ENCODE data around the gene PRR11. TPM values are rescaled to one million over a fixed set of nuclear protein-coding genes. Genes with fewer than 3 reads are reported as not detected.
"Not testable (repeated sequence)": the region's sequence is repeated elsewhere in the genome, so short reads cannot be mapped to it uniquely, and the experiment has no call there.

PRR11 gene
- total RNA-seq, 3 donors from 2014 or later, result 1.8 to 2.3 (median 1.8) TPM

DNA sequence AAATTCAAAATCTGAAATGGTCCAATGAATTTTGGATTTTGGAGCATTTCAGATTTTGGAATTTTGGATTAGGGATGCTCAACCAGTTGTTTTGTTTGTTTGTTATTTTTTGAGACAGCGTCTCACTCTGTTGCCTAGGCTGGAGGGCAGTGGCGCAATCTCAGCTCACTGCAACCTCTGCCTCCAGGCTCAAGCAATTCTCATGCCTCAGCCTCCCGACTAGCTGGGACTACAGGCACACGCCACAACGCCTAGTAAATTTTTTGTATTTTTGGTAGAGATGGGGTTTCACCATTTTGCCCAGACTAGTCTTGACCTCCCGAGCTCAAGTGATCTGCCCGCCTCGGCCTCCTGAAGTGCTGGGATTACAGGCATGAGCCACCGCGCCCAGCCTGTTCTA, 17.2 kb upstream of the PRR11 start:
- DNase-seq; H3K36me3 Mint-ChIP-seq (ENCODE audit: insufficient read depth); ATAC-seq; H3K4me3 Mint-ChIP-seq; H3K27me3 Mint-ChIP-seq (ENCODE audit: low read depth); H3K9me3 Mint-ChIP-seq; H3K4me1 Mint-ChIP-seq (ENCODE audit: low read depth): not testable (repeated sequence)

DNA sequence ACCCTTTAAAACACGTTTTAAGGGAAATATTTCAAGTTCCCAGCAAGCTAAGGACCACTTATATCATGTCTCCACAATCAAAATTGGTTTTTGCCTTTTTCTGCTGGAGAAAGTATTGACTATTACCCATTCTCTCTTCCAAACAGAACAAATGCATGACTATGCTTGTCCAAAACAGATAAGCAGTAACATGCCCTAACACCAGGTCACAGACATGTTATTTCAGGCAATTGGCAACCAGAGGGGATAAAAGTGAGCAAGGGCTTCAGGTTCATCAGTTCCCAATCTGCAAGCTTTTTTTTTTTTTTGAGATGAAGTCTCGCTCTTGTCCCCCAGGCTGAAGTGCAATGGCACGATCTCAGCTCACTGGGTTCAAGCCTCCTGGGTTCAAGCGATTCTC, 15.6 kb upstream of the PRR11 start:
- no peaks in the 10 kb centered on the region for H3K27me3 Mint-ChIP-seq (ENCODE audit: low read depth)

DNA sequence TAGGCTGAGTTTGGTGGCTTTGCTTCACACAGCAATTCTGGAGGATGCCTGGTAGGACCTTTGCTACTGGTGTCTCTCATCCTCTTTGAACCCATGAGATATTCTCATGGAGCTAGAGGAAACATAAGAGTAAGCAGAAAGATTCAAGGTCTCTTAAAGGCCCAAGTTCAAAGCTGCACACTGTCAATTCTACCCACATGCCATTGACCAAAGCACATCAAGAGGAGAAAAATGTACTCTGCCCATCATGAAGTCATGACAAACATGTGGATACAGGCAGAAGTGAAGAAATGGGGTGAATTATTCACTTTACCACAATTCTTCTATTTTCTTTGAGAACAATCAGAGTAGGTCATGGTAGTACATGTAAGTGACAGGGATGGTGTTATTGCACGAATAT, 13.7 kb upstream of the PRR11 start:
- Mint-ChIP-seq H3K9me3 (no peaks in the 10 kb centered on the region), H3K27me3 (ENCODE audit: low read depth) (no peaks in the 10 kb centered on the region), H3K4me3 (no peak overlapping the region), H3K36me3 (ENCODE audit: insufficient read depth) (peaks cover 10% of the 10 kb centered on the region), H3K4me1 (ENCODE audit: low read depth) (peaks cover 5% of the 10 kb centered on the region)
- DNase-seq (no peak), ATAC-seq (no peak)

More for the DNA sequence above, 15.6 kb upstream of the PRR11 start:
- ATAC-seq, result no peak
- Mint-ChIP-seq H3K36me3 (ENCODE audit: insufficient read depth) (peaks cover 7% of the 10 kb centered on the region), H3K9me3 (no peaks in the 10 kb centered on the region), H3K4me1 (ENCODE audit: low read depth) (no peaks in the 10 kb centered on the region), H3K4me3 (no peak overlapping the region)
- DNase-seq, result no peak

DNA sequence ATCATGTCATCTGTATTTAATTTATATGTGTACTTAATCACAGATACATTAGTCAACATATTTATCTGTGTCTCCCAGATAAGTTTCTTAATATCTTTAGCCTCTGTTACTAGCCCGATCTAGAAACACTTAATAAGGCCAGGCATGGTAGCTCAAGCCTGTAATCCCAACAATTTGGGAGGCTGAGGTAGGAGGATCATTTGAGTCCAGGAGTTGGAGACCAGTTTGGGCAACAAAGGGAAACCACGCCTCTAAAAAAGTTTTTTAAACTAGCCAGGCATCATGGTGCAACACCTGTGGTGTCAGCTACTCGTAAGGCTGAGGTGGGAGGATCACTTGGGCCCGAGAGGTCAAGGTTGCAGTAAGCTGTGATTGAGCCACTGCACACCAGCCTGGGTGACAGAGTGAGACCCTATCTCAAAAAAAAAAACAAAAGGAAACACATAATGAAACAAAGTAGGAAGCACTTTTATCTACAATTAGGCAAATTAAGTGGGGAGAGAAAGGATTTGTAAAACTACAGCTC, 9.9 kb upstream of the PRR11 start:
- no peak for DNase-seq
- Mint-ChIP-seq H3K27me3 (ENCODE audit: low read depth) (no peaks in the 10 kb centered on the region), H3K4me1 (ENCODE audit: low read depth) (peaks cover 19% of the 10 kb centered on the region), H3K9me3 (no peaks in the 10 kb centered on the region), H3K36me3 (ENCODE audit: insufficient read depth) (peaks cover 10% of the 10 kb centered on the region), H3K4me3 (no peak overlapping the region)
- no peak for ATAC-seq

DNA sequence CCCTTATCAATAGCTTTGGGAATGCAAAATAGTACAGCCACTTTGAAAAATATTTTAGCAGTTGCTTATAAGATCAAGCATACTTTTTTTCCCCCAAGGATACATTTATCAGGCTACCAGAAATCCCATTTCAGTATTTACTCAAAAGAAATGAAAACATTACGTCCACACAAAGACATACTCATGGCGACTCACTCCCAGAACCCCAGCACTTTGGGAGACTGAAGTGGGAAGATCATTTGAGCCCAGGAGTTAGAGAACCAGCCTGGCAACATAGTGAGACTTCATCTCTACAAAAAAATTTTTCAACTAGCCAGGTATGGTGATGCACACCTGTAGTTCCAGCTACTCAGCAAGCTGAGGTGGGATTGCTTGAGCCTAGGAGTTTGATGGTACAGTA, 6.5 kb upstream of the PRR11 start:
- ATAC-seq (no peak), DNase-seq (no peak)
- H3K27me3 Mint-ChIP-seq (ENCODE audit: low read depth), result no peaks in the 10 kb centered on the region
- peaks cover 44% of the 10 kb centered on the region for H3K4me1 Mint-ChIP-seq (ENCODE audit: low read depth)
- no peak overlapping the region for H3K4me3 Mint-ChIP-seq
- peaks cover 9% of the 10 kb centered on the region for H3K36me3 Mint-ChIP-seq (ENCODE audit: insufficient read depth)
- no peaks in the 10 kb centered on the region for H3K9me3 Mint-ChIP-seq

DNA sequence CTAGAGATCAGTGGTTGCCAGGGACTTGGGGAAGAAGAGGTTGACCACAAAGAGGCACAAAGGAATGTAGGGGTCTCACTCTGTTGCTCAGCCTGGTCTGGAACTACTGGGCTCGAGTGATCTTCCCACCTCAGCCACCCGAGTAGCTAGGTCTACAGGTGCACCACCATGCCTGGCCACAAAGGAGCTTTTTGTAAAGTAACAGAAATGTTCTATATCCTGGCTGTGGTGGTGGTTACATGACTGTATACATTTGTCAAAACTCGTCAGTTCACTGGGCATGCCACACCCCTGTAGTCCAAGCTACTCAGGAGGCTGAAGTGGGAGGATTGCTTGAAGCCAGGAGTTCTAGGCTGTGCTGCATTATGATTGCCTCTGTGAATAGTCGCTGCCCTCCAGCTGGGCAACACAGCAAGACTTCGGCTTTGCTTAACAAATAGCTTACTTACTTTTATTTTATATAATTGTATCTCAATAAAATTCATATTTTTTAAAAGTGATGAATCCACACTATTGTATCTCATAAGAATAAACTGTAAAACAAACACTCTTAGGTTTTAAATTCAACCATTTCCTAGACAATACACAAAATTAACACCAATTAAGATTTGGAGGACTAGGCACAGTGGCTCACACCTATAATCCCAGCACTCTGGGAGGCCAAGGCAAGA, 5.6 kb upstream of the PRR11 start:
- DNase-seq, result no peak
- H3K4me1 Mint-ChIP-seq (ENCODE audit: low read depth), result peaks cover 48% of the 10 kb centered on the region
- no peak overlapping the region for H3K4me3 Mint-ChIP-seq
- H3K36me3 Mint-ChIP-seq (ENCODE audit: insufficient read depth), result peaks cover 4% of the 10 kb centered on the region
- ATAC-seq, result no peak
- H3K9me3 Mint-ChIP-seq, result no peaks in the 10 kb centered on the region
- no peaks in the 10 kb centered on the region for H3K27me3 Mint-ChIP-seq (ENCODE audit: low read depth)

DNA sequence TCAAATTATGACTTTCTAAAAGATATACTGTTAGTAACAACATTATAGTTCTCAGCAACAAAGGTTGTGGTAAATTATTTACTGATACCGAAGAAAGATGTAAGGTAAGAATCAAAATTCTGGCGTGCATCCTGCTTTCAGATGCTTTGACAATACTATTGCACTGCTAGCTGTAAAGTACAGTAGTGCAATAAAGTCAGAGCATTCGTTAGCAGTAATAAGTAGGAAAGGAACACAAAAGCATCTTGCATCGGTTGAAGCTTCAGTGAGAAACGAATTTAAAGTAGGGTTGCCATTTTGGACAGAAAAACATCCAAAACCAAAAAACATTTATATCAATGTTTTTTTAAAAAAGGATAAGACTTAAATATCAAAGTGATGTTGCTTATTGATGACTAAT, 4.5 kb upstream of the PRR11 start:
- DNase-seq (no peak), ATAC-seq (no peak)
- Mint-ChIP-seq H3K4me3 (no peak overlapping the region), H3K9me3 (no peaks in the 10 kb centered on the region), H3K27me3 (ENCODE audit: low read depth) (no peaks in the 10 kb centered on the region), H3K36me3 (ENCODE audit: insufficient read depth) (no peaks in the 10 kb centered on the region), H3K4me1 (ENCODE audit: low read depth) (peaks cover 43% of the 10 kb centered on the region)

DNA sequence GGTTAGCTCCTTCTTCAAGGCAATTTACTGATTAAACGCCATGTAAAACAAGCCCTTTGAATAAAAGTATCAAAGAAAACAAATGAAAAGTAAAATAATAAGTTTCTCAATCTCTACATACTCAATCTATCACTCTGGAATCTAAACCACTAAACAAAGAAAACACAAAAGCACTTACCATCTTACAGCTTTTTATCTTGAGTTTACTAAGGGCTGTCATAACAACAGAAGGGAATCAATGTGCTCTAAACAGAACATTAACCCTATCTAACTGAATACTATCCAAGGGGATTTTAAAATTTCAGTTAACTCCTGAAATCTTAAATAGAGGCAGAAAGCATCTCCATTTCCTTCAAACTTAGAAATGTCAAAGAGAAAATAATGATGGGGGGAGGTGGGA, 4.0 kb upstream of the PRR11 start:
- no peaks in the 10 kb centered on the region for H3K9me3 Mint-ChIP-seq
- ATAC-seq (no peak), DNase-seq (no peak)
- no peaks in the 10 kb centered on the region for H3K36me3 Mint-ChIP-seq (ENCODE audit: insufficient read depth)
- peaks cover 44% of the 10 kb centered on the region for H3K4me1 Mint-ChIP-seq (ENCODE audit: low read depth)
- H3K27me3 Mint-ChIP-seq (ENCODE audit: low read depth), result no peaks in the 10 kb centered on the region
- peak overlapping the region; percentile 7 for H3K4me3 Mint-ChIP-seq

DNA sequence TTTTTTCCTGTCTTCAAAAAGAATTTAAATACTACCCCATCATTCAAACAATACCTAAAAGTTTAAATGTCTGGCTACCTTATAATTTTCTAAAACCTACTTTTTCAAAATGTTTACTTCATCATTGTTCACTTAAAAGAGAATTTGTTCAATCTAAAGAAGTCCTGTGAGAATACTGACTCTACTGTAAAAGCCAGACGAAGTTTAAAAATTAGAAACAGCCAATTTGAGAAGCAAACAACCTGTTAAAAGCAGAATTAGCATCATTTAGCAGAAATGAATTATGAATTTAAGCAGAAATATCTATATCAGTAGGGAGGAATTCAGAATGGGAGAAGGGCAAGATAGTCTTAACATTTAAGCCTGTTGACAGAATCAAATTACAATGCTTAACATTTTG, 2.6 kb upstream of the PRR11 start:
- no peaks in the 10 kb centered on the region for H3K36me3 Mint-ChIP-seq (ENCODE audit: insufficient read depth)
- DNase-seq (no peak), ATAC-seq (no peak)
- peaks cover 45% of the 10 kb centered on the region for H3K4me1 Mint-ChIP-seq (ENCODE audit: low read depth)
- no peaks in the 10 kb centered on the region for H3K9me3 Mint-ChIP-seq
- H3K4me3 Mint-ChIP-seq, result no peak overlapping the region
- H3K27me3 Mint-ChIP-seq (ENCODE audit: low read depth), result no peaks in the 10 kb centered on the region

DNA sequence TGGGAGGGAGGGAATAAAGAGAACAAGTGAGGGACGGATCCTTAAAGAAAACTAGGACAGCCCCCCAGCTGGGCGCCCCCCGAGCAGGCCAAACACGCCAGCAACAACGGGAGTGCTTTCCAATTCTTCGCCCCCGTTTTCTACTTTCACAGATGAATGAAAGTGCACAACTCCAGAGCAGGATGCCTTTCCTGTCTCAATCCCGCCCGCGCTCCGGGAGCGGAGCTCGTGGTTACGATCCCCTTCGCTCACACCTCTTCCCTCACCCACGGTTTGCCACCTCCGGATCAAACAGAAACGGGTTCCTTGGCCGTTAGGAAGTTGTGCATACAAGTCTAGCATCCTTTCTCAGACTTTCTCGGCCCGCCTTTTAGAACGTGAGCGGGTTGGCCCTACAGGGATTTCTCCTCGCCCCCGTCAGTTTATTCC, 1.2 kb upstream of the PRR11 start:
- ATAC-seq (no peak), DNase-seq (no peak)
- no peaks in the 10 kb centered on the region for H3K27me3 Mint-ChIP-seq (ENCODE audit: low read depth)
- H3K4me3 Mint-ChIP-seq, result no peak overlapping the region
- no peaks in the 10 kb centered on the region for H3K36me3 Mint-ChIP-seq (ENCODE audit: insufficient read depth)
- no peaks in the 10 kb centered on the region for H3K9me3 Mint-ChIP-seq
- peaks cover 45% of the 10 kb centered on the region for H3K4me1 Mint-ChIP-seq (ENCODE audit: low read depth)

DNA sequence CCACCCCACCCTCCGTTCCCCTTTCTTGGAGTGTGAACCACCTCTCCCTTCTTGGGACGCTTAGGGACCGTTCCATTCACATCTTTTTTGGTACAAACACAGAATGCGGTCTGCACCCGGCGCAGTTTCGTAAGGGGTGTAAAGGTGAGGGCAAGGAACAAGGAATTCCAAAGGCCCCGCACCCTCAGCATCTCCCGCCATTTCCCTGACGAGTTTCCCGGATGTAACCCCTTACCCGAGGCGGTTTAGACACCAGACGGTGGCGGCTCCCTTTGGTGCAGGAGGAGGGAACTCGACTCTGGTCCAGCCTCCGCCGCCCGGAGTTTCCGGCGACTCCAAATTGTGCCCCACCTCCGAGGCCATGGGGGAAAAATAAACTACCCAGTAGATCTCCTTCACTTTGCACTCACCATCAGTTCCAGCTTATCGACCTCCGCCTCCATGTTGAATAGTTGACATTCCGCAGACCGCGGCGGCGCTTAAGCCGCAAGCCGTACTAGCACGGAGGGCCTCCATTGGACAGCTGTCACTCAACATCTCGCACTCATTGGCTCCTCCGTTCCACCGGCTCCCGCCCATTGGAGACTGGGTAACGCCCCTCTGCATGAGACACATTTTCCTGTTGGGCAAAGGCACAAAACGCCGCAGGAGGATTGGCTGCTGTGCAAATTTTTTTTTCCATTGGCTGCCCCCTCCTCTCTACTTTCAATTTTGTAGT, 666 bp upstream of the PRR11 start, which contains the start of gene SKA2:
Gene SKA2 (minus strand): TSS at position 466 of the 718 bp plus-strand sequence. CDS start 23 bp downstream, at position 443.
- ATAC-seq (peak; percentile 86 to 87), DNase-seq (peak; percentile 95)
- Mint-ChIP-seq H3K27me3 (ENCODE audit: low read depth) (no peaks in the 10 kb centered on the region), H3K4me1 (ENCODE audit: low read depth) (peaks cover 46% of the 10 kb centered on the region), H3K4me3 (no peak within 1 kb of the TSS), H3K36me3 (ENCODE audit: insufficient read depth) (no peaks in the 10 kb centered on the region), H3K9me3 (no peaks in the 10 kb centered on the region)

DNA sequence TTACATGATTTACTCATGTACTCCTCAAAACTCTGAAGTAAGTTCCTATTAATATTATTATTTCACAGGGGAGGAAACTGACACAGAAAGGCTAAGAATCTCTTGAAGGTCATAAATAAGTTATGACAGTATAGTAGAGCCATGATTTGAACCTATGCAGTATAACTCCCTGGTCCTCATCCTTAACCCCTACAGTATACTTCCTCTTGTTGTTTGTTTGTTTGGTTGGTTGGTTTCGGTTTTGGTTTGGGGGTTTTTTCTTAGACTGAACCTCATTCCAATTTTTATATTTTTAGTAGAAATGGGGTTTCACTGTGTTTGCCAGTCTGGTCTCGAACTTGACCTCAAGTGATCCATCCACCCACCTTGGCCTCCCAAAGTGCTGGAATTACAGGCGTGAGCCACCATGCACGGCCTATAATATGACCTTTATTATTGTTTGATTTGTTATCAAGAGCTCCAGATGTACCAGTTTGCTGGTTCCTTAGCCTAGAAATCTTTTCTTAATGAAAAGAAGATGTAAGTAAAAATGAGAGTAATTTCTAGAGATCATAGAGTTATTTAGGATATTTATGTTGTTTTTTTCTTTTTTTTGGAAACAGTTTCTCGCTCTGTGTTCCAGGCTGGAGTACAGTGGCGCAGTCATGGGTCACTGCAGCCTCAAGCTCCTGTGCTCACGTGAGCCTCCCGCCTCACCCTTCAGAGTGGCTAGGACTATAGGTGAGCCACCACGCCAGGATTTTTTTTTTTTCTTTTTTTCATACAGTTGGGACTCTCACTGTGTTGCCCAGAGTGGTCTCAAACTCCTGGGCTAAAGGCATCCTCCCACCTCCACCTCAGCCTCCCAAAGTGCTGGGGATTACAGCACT, 4.8 kb downstream of the PRR11 start:
- Mint-ChIP-seq H3K4me3 (peak overlapping the region; percentile 54), H3K4me1 (ENCODE audit: low read depth) (peaks cover 14% of the 10 kb centered on the region), H3K27me3 (ENCODE audit: low read depth) (no peaks in the 10 kb centered on the region), H3K9me3 (no peaks in the 10 kb centered on the region), H3K36me3 (ENCODE audit: insufficient read depth) (no peaks in the 10 kb centered on the region)
- no peak for DNase-seq
- ATAC-seq, result no peak

DNA sequence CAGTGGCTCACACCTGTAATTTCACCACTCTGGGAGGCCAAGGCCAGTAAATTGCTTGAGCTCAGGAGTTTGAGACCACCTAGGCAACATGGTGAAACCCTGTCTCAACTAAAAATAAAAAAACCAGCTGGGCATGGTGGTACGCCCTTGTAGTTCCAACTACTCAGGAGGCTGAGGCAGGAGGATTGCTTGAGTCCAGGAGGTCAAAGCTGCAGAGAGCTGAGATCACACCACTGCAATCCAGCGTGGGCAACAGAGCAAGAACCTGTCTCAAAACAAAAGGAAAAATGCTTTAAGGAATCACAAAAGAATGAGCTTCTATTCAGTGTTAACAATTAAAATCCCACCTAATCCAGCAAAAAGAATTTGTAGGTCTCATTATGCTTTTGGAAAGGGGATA, 5.9 kb downstream of the PRR11 start:
- no peak for ATAC-seq
- Mint-ChIP-seq H3K4me1 (ENCODE audit: low read depth) (peaks cover 18% of the 10 kb centered on the region), H3K9me3 (no peaks in the 10 kb centered on the region), H3K36me3 (ENCODE audit: insufficient read depth) (no peaks in the 10 kb centered on the region), H3K4me3 (no peak overlapping the region), H3K27me3 (ENCODE audit: low read depth) (no peaks in the 10 kb centered on the region)
- DNase-seq, result no peak

DNA sequence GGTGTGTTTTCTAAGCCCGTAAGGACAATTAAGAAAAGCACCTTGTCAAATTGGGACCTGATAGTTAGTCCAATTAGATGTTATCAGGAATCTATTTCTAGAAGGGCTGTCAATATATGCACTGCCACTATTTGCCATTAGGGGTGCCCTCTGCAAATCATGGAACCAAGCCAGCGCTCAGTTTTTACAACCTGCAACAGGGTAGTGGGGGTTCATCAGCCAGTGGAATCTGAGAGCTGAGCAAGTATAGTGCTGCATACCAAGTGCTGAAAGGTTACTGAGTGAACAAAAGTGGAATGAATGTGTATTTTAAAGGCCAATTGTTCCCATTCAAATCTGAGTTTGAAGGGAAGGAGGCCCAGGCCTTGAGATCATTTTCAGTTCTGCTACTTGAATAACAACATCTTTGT, 10.4 kb downstream of the PRR11 start:
- DNase-seq (peak; percentile 19), ATAC-seq (peak in 1 of 2 donors; percentile 82)
- Mint-ChIP-seq H3K36me3 (ENCODE audit: insufficient read depth) (no peaks in the 10 kb centered on the region), H3K9me3 (no peaks in the 10 kb centered on the region), H3K4me3 (no peak overlapping the region), H3K4me1 (ENCODE audit: low read depth) (peaks cover 4% of the 10 kb centered on the region), H3K27me3 (ENCODE audit: low read depth) (no peaks in the 10 kb centered on the region)
